CD8-positive, alpha-beta memory T cell (primary cell): ENCODE data around the gene HPD. TPM values are rescaled to one million over a fixed set of nuclear protein-coding genes. Genes with fewer than 3 reads are reported as not detected.

Experiments
- CTCF ChIA-PET: fragments of 350-600 bp; sonication (Branson Sonifier 250); formaldehyde crosslinking; loops from one replicate; lab custom pipeline; 2021; ENCODE audit warnings: antibody characterized with exemption; lab: Charles Lee
- POLR2A ChIA-PET: fragments of 350-600 bp; sonication (Branson Sonifier 250); formaldehyde crosslinking; loops from one replicate; lab custom pipeline; 2021; ENCODE audit warnings: antibody characterized with exemption; lab: Charles Lee
- DNase-seq, 5 donors: peaks; one replicate each; pipeline versions ENCODE4 v3.0.0 to v3.0.0-alpha.2; 2020 to 2022; ENCODE audit warnings: mixed read lengths in 1 of 5
- H3K27ac ChIP-seq: one replicate; pipeline ENCODE4 v1.7.0; 2013; ENCODE audit warnings: low read depth, mild to moderate bottlenecking, low read length, moderate library complexity
- H3K27me3 ChIP-seq: 2 replicates; pipeline ENCODE4 v1.7.0; 2013; ENCODE audit warnings: low read length, mild to moderate bottlenecking; ENCODE audit not compliant: insufficient read depth, poor library complexity, severe bottlenecking
- H3K36me3 ChIP-seq: 2 replicates; pipeline ENCODE4 v1.7.0; 2013; ENCODE audit warnings: mild to moderate bottlenecking, low read length, moderate library complexity; ENCODE audit not compliant: insufficient read depth
- H3K4me1 ChIP-seq: 2 replicates; pipeline ENCODE4 v1.7.0; 2013; ENCODE audit warnings: mild to moderate bottlenecking, low read length, moderate library complexity; ENCODE audit not compliant: insufficient read depth
- H3K4me3 ChIP-seq: 2 replicates; pipeline ENCODE4 v1.7.0; 2013; ENCODE audit warnings: mild to moderate bottlenecking, low read length
- H3K9me3 ChIP-seq: 2 replicates; pipeline ENCODE4 v1.7.0; 2013; ENCODE audit warnings: mild to moderate bottlenecking, low read length
- H3K27ac Mint-ChIP-seq, 8 donors: one replicate each; pipeline ENCODE4 v1.8.0; 2020 to 2021; ENCODE audit warnings: mixed read lengths in 8 of 8, mild to moderate bottlenecking in 6 of 8, inconsistent platforms in 3 of 8, moderate library complexity in 3 of 8
- H3K27me3 Mint-ChIP-seq, 2 donors: one replicate each; pipeline ENCODE4 v1.8.0; 2020 to 2021; ENCODE audit warnings: mixed read lengths in 2 of 2, mild to moderate bottlenecking in 1 of 2, moderate library complexity in 1 of 2
- H3K36me3 Mint-ChIP-seq, 3 donors: one replicate each; pipeline ENCODE4 v1.8.0; 2020 to 2021; ENCODE audit warnings: mixed read lengths in 3 of 3, inconsistent platforms in 1 of 3, mild to moderate bottlenecking in 1 of 3
- H3K4me1 Mint-ChIP-seq, 3 donors: one replicate each; pipeline ENCODE4 v1.8.0; 2020 to 2021; ENCODE audit warnings: mixed read lengths in 3 of 3, inconsistent platforms in 1 of 3, mild to moderate bottlenecking in 1 of 3
- H3K4me3 Mint-ChIP-seq, 7 donors: one replicate each; pipeline ENCODE4 v1.8.0; 2020 to 2021; ENCODE audit warnings: mixed read lengths in 7 of 7, mild to moderate bottlenecking in 6 of 7, moderate library complexity in 4 of 7, inconsistent platforms in 2 of 7
- H3K9me3 Mint-ChIP-seq, 5 donors: one replicate each; pipeline ENCODE4 v1.8.0; 2020 to 2022; ENCODE audit warnings: mixed read lengths in 5 of 5, mild to moderate bottlenecking in 3 of 5, moderate library complexity in 2 of 5, inconsistent platforms in 1 of 5
- polyA plus RNA-seq: library from polyadenylated mRNA; unstranded; fragments of 300-500 nt; fragmentation: Illumina TruSeq; gene quantifications from one replicate; pipeline ENCODE4 v1.2.3, GENCODE V29; 2021
- total RNA-seq, 2 experiments: library from RNA; stranded (reverse); gene quantifications; one replicate each; pipeline ENCODE4 v1.2.3, GENCODE V29; 2021

Gene HPD
- total and polyA plus RNA-seq, 3 experiments from 2014 or later: not detected

DNA sequence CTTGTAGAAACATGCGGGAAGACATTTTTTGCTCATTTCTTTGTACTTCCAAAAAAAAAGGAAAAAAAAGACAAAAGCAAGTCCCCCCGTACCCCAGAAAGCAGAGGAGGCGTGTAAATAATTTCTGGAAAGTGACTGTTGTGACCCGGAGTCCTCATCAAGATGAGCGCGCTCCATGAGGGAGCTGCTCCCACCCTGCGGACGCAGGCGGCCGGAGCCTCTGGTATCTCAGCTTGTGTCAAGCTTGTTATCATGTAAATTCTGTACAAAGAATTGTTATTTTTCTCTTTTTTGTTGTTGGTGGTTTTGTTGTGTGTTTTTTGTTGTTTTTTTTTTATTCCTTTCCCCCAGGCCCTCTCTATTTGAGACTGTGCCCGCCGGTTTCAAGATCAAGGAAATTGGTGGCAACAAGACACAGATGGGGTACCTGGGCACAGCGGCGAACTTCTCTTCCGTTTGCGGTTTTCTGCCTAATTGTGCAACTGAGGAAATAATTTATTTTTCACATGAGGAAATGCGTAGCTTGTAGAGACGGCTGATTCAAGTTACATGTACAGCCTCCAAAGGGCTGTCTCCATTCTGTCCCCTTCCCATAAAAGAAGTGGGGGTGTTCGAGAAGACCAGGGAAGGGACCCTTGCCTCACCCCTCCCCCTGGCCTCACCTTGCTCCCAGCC, 27.0 kb downstream of the HPD start:
- Histone ChIP-seq H3K4me3 (no peak overlapping the region), H3K4me1 (no peaks in the 10 kb centered on the region), H3K36me3 (peaks cover 33% of the 10 kb centered on the region), H3K9me3 (no peaks in the 10 kb centered on the region), H3K27me3 (no peaks in the 10 kb centered on the region), H3K27ac (no peak overlapping the region)
- ChIA-PET POLR2A (interaction anchor here (0.5 kb wide), 1 partner anchor 217 kb away, joined by 8 read pairs; no protein-coding TSS in a partner anchor), CTCF (no interaction called here)
- DNase-seq: no peak
- Mint-ChIP-seq H3K4me1 (peaks cover 0 to 7% (median 5%) of the 10 kb centered on the region in 3 donors), H3K9me3 (no peaks in the 10 kb centered on the region), H3K27ac (peak overlapping the region in 1 of 8 donors; percentile 62), H3K27me3 (no peaks in the 10 kb centered on the region), H3K4me3 (no peak overlapping the region), H3K36me3 (peaks cover 0 to 57% (median 16%) of the 10 kb centered on the region in 3 donors)

DNA sequence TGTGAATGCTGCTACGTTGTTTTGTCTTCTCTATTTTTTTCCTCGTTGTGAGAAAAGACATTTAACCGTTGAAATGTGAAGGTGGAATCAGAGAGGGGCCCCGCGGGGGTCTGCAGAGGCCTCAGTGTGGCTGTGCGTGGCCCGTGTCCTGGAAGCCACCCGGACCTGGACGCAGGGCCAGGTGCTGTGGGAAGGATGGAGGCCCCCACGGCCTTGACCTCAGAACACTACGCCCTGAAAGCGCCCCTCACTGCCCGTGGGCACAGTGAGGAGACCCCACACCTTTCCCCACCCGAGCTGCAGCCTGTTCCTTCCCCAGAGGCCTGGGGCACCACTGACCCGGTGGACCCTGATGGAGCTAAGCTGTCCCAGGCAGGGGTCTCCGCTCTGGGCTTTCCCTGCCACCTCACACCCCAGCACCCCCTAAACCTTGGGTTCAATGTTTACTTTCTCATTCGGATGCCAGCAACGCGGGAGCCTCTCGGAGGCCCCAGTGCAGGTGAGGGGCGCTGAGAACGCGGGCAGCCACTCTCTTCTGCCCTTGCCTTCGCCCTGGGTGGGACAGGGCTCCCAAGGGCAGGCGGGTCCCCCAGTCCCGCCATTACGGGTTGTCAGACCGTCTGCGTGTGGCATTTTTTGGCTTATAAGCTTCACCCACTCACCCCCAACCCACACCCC, 27.9 kb downstream of the HPD start:
- Mint-ChIP-seq H3K27me3 (no peaks in the 10 kb centered on the region), H3K4me3 (no peak overlapping the region), H3K4me1 (peaks cover 0 to 13% (median 7%) of the 10 kb centered on the region in 3 donors), H3K9me3 (peaks cover 0 to 2% (median 0%) of the 10 kb centered on the region in 5 donors), H3K27ac (no peak overlapping the region), H3K36me3 (peaks cover 0 to 65% (median 16%) of the 10 kb centered on the region in 3 donors)
- no peaks in the 10 kb centered on the region for H3K9me3 ChIP-seq
- H3K4me1 ChIP-seq: no peaks in the 10 kb centered on the region
- H3K27me3 ChIP-seq: no peaks in the 10 kb centered on the region
- peaks cover 34% of the 10 kb centered on the region for H3K36me3 ChIP-seq
- CTCF ChIA-PET: no interaction called here
- no peak for DNase-seq
- no peak overlapping the region for H3K27ac ChIP-seq
- POLR2A ChIA-PET: no interaction called here
- H3K4me3 ChIP-seq: no peak overlapping the region

DNA sequence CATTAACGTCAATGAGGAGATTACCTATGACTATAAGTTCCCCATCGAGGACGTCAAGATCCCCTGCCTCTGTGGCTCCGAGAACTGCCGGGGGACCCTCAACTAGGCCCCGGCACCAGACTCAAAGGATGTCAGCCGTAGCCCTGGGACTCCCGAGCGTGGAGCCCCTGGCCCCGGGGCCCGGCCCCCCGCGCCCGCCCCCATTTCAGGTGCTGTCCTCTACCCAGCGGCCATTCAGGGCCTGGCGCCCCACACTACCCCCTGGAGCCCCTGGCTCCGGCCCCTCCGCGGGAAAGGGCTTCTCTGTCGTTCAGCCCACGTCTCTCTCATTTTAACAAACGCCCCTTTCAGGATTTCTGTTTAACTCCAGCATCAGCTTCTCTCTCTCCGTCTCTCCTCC, 28.5 kb downstream of the HPD start:
- Mint-ChIP-seq H3K9me3 (peaks cover 0 to 2% (median 0%) of the 10 kb centered on the region in 5 donors), H3K36me3 (peaks cover 0 to 69% (median 16%) of the 10 kb centered on the region in 3 donors), H3K27me3 (no peaks in the 10 kb centered on the region), H3K4me1 (peaks cover 0 to 13% (median 7%) of the 10 kb centered on the region in 3 donors), H3K4me3 (no peak overlapping the region), H3K27ac (peak overlapping the region in 1 of 8 donors; percentile 63)
- DNase-seq: no peak
- Histone ChIP-seq H3K4me1 (no peaks in the 10 kb centered on the region), H3K36me3 (peaks cover 34% of the 10 kb centered on the region), H3K4me3 (no peak overlapping the region), H3K9me3 (no peaks in the 10 kb centered on the region), H3K27ac (no peak overlapping the region), H3K27me3 (no peaks in the 10 kb centered on the region)
- ChIA-PET POLR2A (no interaction called here), CTCF (no interaction called here)

GRCh38 chr12:121829250-121829918, 29.3 kb downstream of the HPD start:
- POLR2A ChIA-PET: no interaction called here
- Mint-ChIP-seq H3K9me3 (peaks cover 0 to 2% (median 0%) of the 10 kb centered on the region in 5 donors), H3K4me3 (no peak overlapping the region), H3K4me1 (peaks cover 0 to 13% (median 7%) of the 10 kb centered on the region in 3 donors), H3K27me3 (no peaks in the 10 kb centered on the region), H3K36me3 (peaks cover 0 to 76% (median 16%) of the 10 kb centered on the region in 3 donors), H3K27ac (peak overlapping the region in 4 of 8 donors; percentile 17 to 63 (median 38))
- CTCF ChIA-PET: no interaction called here
- Histone ChIP-seq H3K27ac (no peak overlapping the region), H3K36me3 (peaks cover 34% of the 10 kb centered on the region), H3K27me3 (no peaks in the 10 kb centered on the region), H3K4me1 (no peaks in the 10 kb centered on the region), H3K9me3 (no peaks in the 10 kb centered on the region), H3K4me3 (no peak overlapping the region)
- DNase-seq: no peak

- H3K27me3 Mint-ChIP-seq: no peaks in the 10 kb centered on the region
- Histone ChIP-seq H3K9me3 (no peaks in the 10 kb centered on the region), H3K27ac (no peak overlapping the region), H3K27me3 (no peaks in the 10 kb centered on the region), H3K4me1 (no peaks in the 10 kb centered on the region), H3K36me3 (peaks cover 37% of the 10 kb centered on the region), H3K4me3 (no peak overlapping the region)
- peaks cover 0 to 13% (median 7%) of the 10 kb centered on the region in 3 donors for H3K4me1 Mint-ChIP-seq
- DNase-seq: no peak
- peaks cover 0 to 2% (median 0%) of the 10 kb centered on the region in 5 donors for H3K9me3 Mint-ChIP-seq
- peak overlapping the region in 3 of 8 donors; percentile 11 to 73 (median 66) for H3K27ac Mint-ChIP-seq
- ChIA-PET POLR2A (interaction anchor here (0.6 kb wide), 1 partner anchor 9 kb away, joined by 7 read pairs; no protein-coding TSS in a partner anchor), CTCF (interaction anchor here (0.7 to 1.7 kb wide), 3 partner anchors 18 to 34 kb away, joined by 3 to 5 read pairs (median 4); no protein-coding TSS in a partner anchor)
- H3K36me3 Mint-ChIP-seq: peaks cover 0 to 81% (median 16%) of the 10 kb centered on the region in 3 donors
- H3K4me3 Mint-ChIP-seq: no peak overlapping the region
Observed at GRCh38 chr12:121828826-121829225, 29.8 kb downstream of the HPD start.

GRCh38 chr12:121828306-121828705, 30.4 kb downstream of the HPD start:
- Mint-ChIP-seq H3K4me1 (peaks cover 0 to 13% (median 7%) of the 10 kb centered on the region in 3 donors), H3K9me3 (peaks cover 0 to 2% (median 0%) of the 10 kb centered on the region in 5 donors), H3K27ac (peak overlapping the region in 5 of 8 donors; percentile 11 to 73 (median 48)), H3K4me3 (no peak overlapping the region), H3K27me3 (no peaks in the 10 kb centered on the region), H3K36me3 (peaks cover 0 to 85% (median 16%) of the 10 kb centered on the region in 3 donors)
- no peaks in the 10 kb centered on the region for H3K4me1 ChIP-seq
- no peak for DNase-seq
- no peak overlapping the region for H3K27ac ChIP-seq
- no peaks in the 10 kb centered on the region for H3K9me3 ChIP-seq
- no peaks in the 10 kb centered on the region for H3K27me3 ChIP-seq
- ChIA-PET POLR2A (interaction anchor here (0.6 kb wide), 2 partner anchors 9 to 342 kb away, joined by 4 to 7 read pairs; no protein-coding TSS in a partner anchor), CTCF (interaction anchor here (0.7 to 1.7 kb wide), 6 partner anchors 10 to 54 kb away, joined by 3 to 5 read pairs (median 4); no protein-coding TSS in a partner anchor)
- H3K4me3 ChIP-seq: no peak overlapping the region
- H3K36me3 ChIP-seq: peaks cover 42% of the 10 kb centered on the region

- Histone ChIP-seq H3K4me3 (no peak overlapping the region), H3K9me3 (no peaks in the 10 kb centered on the region), H3K4me1 (no peaks in the 10 kb centered on the region), H3K27ac (no peak overlapping the region), H3K27me3 (no peaks in the 10 kb centered on the region), H3K36me3 (peaks cover 42% of the 10 kb centered on the region)
- H3K4me1 Mint-ChIP-seq: peaks cover 0 to 13% (median 7%) of the 10 kb centered on the region in 3 donors
- peaks cover 0 to 2% (median 0%) of the 10 kb centered on the region in 5 donors for H3K9me3 Mint-ChIP-seq
- CTCF ChIA-PET: interaction anchor here (1.0 to 4.7 kb wide), 8 partner anchors 11 to 62 kb away, joined by 3 to 29 read pairs (median 4); no protein-coding TSS in a partner anchor
- no peak overlapping the region for H3K4me3 Mint-ChIP-seq
- peaks cover 0 to 85% (median 16%) of the 10 kb centered on the region in 3 donors for H3K36me3 Mint-ChIP-seq
- no peaks in the 10 kb centered on the region for H3K27me3 Mint-ChIP-seq
- peak in 1 of 5 donors; percentile 12 for DNase-seq
- POLR2A ChIA-PET: interaction anchor here (0.5 to 0.6 kb wide), 2 partner anchors 71 to 342 kb away, joined by 4 to 5 read pairs; no protein-coding TSS in a partner anchor
- H3K27ac Mint-ChIP-seq: peak overlapping the region in 3 of 8 donors; percentile 4 to 54 (median 47)
Observed at GRCh38 chr12:121827351-121828099, 31.1 kb downstream of the HPD start.
